ENCODE measurements around the gene ZRANB3.

GRCh38 chr2:135125940-135126339, 405.1 kb downstream of the ZRANB3 start:
- no peak for TF ChIP-seq CTCF (IDR thresholded peaks at IDR 0.05)
- no peak for TF ChIP-seq STAT6 (CRISPR knock-in tag; conservative IDR thresholded peaks at IDR 0.05; ENCODE audit: low read depth)
- no peak for TF ChIP-seq FOXJ3 (CRISPR knock-in tag; IDR thresholded peaks at IDR 0.05; ENCODE audit: borderline replicate concordance)
- TF ChIP-seq JUN (CRISPR knock-in tag; IDR thresholded peaks at IDR 0.05), result no peak
- TF ChIP-seq ATF3 (CRISPR knock-in tag; conservative IDR thresholded peaks at IDR 0.05), result no peak
- TF ChIP-seq ZNF121 (CRISPR knock-in tag; IDR thresholded peaks at IDR 0.05), result no peak
